Cardiac septum (tissue), 1 donor: ENCODE measurements around the gene CCT3. TPM values are rescaled to one million over a fixed set of nuclear protein-coding genes. Genes with fewer than 3 reads are reported as not detected.

Experiments used
- total RNA-seq: library from RNA; stranded (reverse); fragmentation: NEBNext Ultra II Directional; extraction: Animal tissue kit (Norgen Biotek cat#: 25700); gene quantifications from one replicate; pipeline ENCODE4 v1.2.1, GENCODE V29; 2021
- donor health status: DM: no; HTN: no; CAD: no.

Gene CCT3
- total RNA-seq, 1 donor from 2014 or later, result 127 TPM

Other genes starting within 250 kb of the CCT3 start
- gene LMNA, start 223.6 kb downstream of the CCT3 start, total RNA-seq, result 298 TPM
- 2.7 TPM for gene SEMA4A, start 184.7 kb downstream of the CCT3 start, total RNA-seq
- gene SLC25A44, start 144.2 kb downstream of the CCT3 start, total RNA-seq, result 15.4 TPM
- gene PMF1, start 125.3 kb downstream of the CCT3 start, total RNA-seq, result 54.3 TPM
- gene BGLAP, start 96.1 kb downstream of the CCT3 start, total RNA-seq, result 0.78 TPM
- 2.6 TPM for gene PAQR6, start 90.2 kb downstream of the CCT3 start, total RNA-seq
- 112 TPM for gene SMG5, start 55.5 kb downstream of the CCT3 start, total RNA-seq
- 2.2 TPM for gene TMEM79, start 54.0 kb downstream of the CCT3 start, total RNA-seq
- 15.2 TPM for gene GLMP, start 42.6 kb downstream of the CCT3 start, total RNA-seq
- not detected for gene VHLL, start 39.0 kb downstream of the CCT3 start, total RNA-seq
- not detected for gene TSACC, start 234 bp upstream of the CCT3 start, total RNA-seq
- gene RHBG, start 30.9 kb upstream of the CCT3 start, total RNA-seq, result not detected
- 93.1 TPM for gene MEF2D, start 162.5 kb upstream of the CCT3 start, total RNA-seq
- gene IQGAP3, start 234.3 kb upstream of the CCT3 start, total RNA-seq, result 0.16 TPM
- gene TTC24, start 241.4 kb upstream of the CCT3 start, total RNA-seq, result not detected